Osteocyte (in vitro differentiated cells): ENCODE data around the gene PPP4R3B. TPM values are rescaled to one million over a fixed set of nuclear protein-coding genes. Genes with fewer than 3 reads are reported as not detected.

Experiments used
- DNase-seq: peaks from one replicate; pipeline ENCODE4 v3.0.0; 2021; ENCODE audit warnings: mixed read lengths; ENCODE audit not compliant: unreplicated experiment; ENCODE audit errors: extremely low spot score
- H3K27ac Mint-ChIP-seq: one replicate; pipeline ENCODE4 v1.8.0; 2021; ENCODE audit warnings: mild to moderate bottlenecking, mixed read lengths; ENCODE audit not compliant: unreplicated experiment
- H3K27me3 Mint-ChIP-seq: one replicate; pipeline ENCODE4 v1.8.0; 2021; ENCODE audit warnings: mixed read lengths; ENCODE audit not compliant: unreplicated experiment
- H3K36me3 Mint-ChIP-seq: one replicate; pipeline ENCODE4 v1.8.0; 2021; ENCODE audit warnings: mixed read lengths; ENCODE audit not compliant: unreplicated experiment
- H3K4me1 Mint-ChIP-seq: one replicate; pipeline ENCODE4 v1.8.0; 2021; ENCODE audit warnings: mixed read lengths; ENCODE audit not compliant: unreplicated experiment
- H3K4me3 Mint-ChIP-seq: one replicate; pipeline ENCODE4 v1.8.0; 2021; ENCODE audit warnings: mild to moderate bottlenecking, moderate library complexity, mixed read lengths; ENCODE audit not compliant: unreplicated experiment
- H3K9me3 Mint-ChIP-seq: one replicate; pipeline ENCODE4 v1.8.0; 2021; ENCODE audit warnings: mixed read lengths; ENCODE audit not compliant: unreplicated experiment
- total RNA-seq: library from RNA; stranded (reverse); gene quantifications from 2 replicates; pipeline ENCODE4 v1.2.1, GENCODE V29; 2021
- TF ChIP-seq, protein P1 (sequence below): fragments of 200-600 bp; sonication (generic); IDR thresholded peaks from 2 replicates; pipeline ENCODE4 v1.5.0; 2021; ENCODE audit warnings: antibody characterized with exemption, mild to moderate bottlenecking, moderate library complexity

PPP4R3B gene
- total RNA-seq, 1 donor from 2014 or later = 49.7 TPM

GRCh38 chr2:55530539-55531081 is 86.8 kb downstream of the PPP4R3B start:
- Mint-ChIP-seq H3K9me3 (no peaks in the 10 kb centered on the region), H3K27ac (no peak overlapping the region), H3K36me3 (peaks cover 38% of the 10 kb centered on the region), H3K27me3 (no peaks in the 10 kb centered on the region), H3K4me1 (no peaks in the 10 kb centered on the region), H3K4me3 (no peak overlapping the region)
- TF ChIP-seq, protein P1, sequence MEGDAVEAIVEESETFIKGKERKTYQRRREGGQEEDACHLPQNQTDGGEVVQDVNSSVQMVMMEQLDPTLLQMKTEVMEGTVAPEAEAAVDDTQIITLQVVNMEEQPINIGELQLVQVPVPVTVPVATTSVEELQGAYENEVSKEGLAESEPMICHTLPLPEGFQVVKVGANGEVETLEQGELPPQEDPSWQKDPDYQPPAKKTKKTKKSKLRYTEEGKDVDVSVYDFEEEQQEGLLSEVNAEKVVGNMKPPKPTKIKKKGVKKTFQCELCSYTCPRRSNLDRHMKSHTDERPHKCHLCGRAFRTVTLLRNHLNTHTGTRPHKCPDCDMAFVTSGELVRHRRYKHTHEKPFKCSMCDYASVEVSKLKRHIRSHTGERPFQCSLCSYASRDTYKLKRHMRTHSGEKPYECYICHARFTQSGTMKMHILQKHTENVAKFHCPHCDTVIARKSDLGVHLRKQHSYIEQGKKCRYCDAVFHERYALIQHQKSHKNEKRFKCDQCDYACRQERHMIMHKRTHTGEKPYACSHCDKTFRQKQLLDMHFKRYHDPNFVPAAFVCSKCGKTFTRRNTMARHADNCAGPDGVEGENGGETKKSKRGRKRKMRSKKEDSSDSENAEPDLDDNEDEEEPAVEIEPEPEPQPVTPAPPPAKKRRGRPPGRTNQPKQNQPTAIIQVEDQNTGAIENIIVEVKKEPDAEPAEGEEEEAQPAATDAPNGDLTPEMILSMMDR = no peak
- no peak for DNase-seq

- no peak overlapping the region for H3K27ac Mint-ChIP-seq
- H3K4me1 Mint-ChIP-seq = no peaks in the 10 kb centered on the region
- no peaks in the 10 kb centered on the region for H3K27me3 Mint-ChIP-seq
- H3K9me3 Mint-ChIP-seq = no peaks in the 10 kb centered on the region
- H3K36me3 Mint-ChIP-seq = peaks cover 30% of the 10 kb centered on the region
- no peak overlapping the region for H3K4me3 Mint-ChIP-seq
- no peak for DNase-seq
- TF ChIP-seq, protein P1 = no peak
These were observed 91.2 kb downstream of the PPP4R3B start for GRCh38 chr2:55526174-55526573.

- H3K9me3 Mint-ChIP-seq = no peaks in the 10 kb centered on the region
- DNase-seq = no peak
These were observed 92.5 kb downstream of the PPP4R3B start for GRCh38 chr2:55524884-55525437.

DNA sequence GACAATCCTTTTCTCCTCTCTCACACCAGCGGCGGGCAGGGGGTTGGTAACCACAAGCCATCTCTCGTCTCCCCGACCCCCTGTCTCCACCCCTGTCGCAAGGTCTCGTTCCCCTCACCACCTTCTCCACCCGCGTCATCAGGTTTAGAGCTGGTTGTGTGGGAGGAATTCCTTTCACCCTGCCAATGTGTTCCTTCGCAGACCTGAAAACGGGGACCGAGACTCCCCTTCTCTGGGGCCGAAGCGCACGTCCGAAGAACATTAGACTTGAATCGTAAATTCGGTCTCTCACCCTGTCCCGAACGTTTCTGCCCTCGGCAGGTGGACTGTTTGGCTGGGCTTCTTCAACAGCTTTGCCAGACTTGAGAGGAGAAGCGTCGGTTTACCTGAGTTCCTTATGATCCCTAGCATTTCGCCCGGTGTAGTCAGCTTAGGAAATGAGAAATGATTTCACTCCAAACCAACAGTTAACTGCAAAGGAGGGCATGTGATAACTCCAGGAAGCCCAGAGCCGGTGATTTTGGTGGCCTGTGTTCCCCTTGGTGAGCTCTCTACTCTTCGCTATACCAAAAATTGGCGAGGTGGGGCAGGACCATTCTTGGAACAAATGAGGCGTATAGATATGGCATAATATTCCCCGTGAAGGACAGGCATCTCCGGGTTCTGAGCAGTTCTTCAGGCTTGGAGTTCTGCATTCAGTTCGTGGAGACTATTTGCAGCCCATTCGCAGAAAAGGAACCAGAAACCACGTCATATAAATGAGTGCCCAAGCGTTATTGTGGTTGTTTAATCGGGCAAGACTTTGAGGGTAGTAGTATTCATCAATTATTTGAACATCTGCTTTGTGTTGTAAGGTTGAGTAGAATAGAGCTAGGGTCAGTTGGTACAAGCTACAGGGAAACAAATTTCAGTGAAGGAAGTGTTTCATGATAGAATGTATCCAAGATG is 97.2 kb downstream of the PPP4R3B start:
- Mint-ChIP-seq H3K36me3 (peaks cover 8% of the 10 kb centered on the region), H3K27ac (peak overlapping the region; percentile 98), H3K4me1 (peaks cover 14% of the 10 kb centered on the region), H3K27me3 (no peaks in the 10 kb centered on the region), H3K9me3 (no peaks in the 10 kb centered on the region), H3K4me3 (peak overlapping the region; percentile 98)
- TF ChIP-seq, protein P1 = no peak
- no peak for DNase-seq

More at GRCh38 chr2:55524884-55525437, 92.5 kb downstream of the PPP4R3B start:
- Mint-ChIP-seq H3K36me3 (peaks cover 20% of the 10 kb centered on the region), H3K27me3 (no peaks in the 10 kb centered on the region), H3K4me3 (no peak overlapping the region), H3K27ac (no peak overlapping the region), H3K4me1 (peaks cover 8% of the 10 kb centered on the region)
- TF ChIP-seq, protein P1 = no peak

DNA sequence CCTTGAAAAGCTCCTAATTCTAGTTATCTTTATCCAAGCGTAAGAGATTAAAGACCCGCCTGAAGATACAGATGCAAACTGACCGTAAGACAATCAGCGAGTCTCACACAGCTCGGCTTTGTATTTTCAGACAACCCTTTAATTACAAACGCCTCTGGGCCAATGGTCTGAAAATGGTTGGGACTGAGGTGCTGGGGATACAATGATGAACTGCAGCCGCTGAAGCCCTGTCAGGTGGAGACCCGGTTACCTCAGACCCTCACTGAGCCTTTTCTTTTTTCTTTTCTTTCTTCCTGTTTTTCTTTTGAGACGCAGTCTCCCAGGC is 98.6 kb downstream of the PPP4R3B start:
- H3K4me3 Mint-ChIP-seq = peak overlapping the region; percentile 98
- no peaks in the 10 kb centered on the region for H3K27me3 Mint-ChIP-seq
- no peak for DNase-seq
- peaks cover 3% of the 10 kb centered on the region for H3K36me3 Mint-ChIP-seq
- peak overlapping the region; percentile 98 for H3K27ac Mint-ChIP-seq
- H3K4me1 Mint-ChIP-seq = peaks cover 14% of the 10 kb centered on the region
- TF ChIP-seq, protein P1 = no peak
- no peaks in the 10 kb centered on the region for H3K9me3 Mint-ChIP-seq
